Neural cell (in vitro differentiated cells): ENCODE measurements around the gene FAM72B. TPM values are rescaled to one million over a fixed set of nuclear protein-coding genes. Genes with fewer than 3 reads are reported as not detected.
"Not testable (repeated sequence)": the region's sequence is repeated elsewhere in the genome, so short reads cannot be mapped to it uniquely, and the experiment has no call there.

Experiments used
- H2AFZ ChIP-seq: fragments of 200-600, 300-800 bp; sonication (generic), shearing (Covaris generic); 2 replicates; pipeline ENCODE4 v1.6.0; 2014; ENCODE audit warnings: low read depth, mild to moderate bottlenecking, antibody characterized with exemption, low read length, moderate library complexity
- H3F3A ChIP-seq: fragments of 200-600 bp; shearing (Covaris generic); 2 replicates; pipeline ENCODE4 v1.6.1; 2016; ENCODE audit warnings: mild to moderate bottlenecking, moderate library complexity, mixed read lengths, antibody characterized with exemption, low read length; ENCODE audit not compliant: insufficient read depth, poor library complexity, severe bottlenecking
- H3K27ac ChIP-seq: fragments of 200-600, 300-800 bp; sonication (generic), shearing (Covaris generic); 2 replicates; pipeline ENCODE4 v1.5.1; 2014; ENCODE audit warnings: mild to moderate bottlenecking, low read length, moderate library complexity
- H3K27me3 ChIP-seq: fragments of 300-800, 200-600 bp; sonication (generic), shearing (Covaris generic); 2 replicates; pipeline ENCODE4 v1.6.0; 2014; ENCODE audit warnings: mild to moderate bottlenecking, low read depth, low read length, moderate library complexity; ENCODE audit not compliant: insufficient read depth
- H3K36me3 ChIP-seq: fragments of 300-800, 200-600 bp; sonication (generic), shearing (Covaris generic); 2 replicates; pipeline ENCODE4 v1.5.1; 2014; ENCODE audit warnings: mild to moderate bottlenecking, antibody characterized with exemption, low read length, moderate library complexity; ENCODE audit not compliant: insufficient read depth
- H3K4me2 ChIP-seq: fragments of 300-800, 200-600 bp; sonication (generic), shearing (Covaris generic); 2 replicates; pipeline ENCODE4 v1.6.0; 2014; ENCODE audit warnings: mild to moderate bottlenecking, low read length
- H3K4me3 ChIP-seq: fragments of 300-800, 200-600 bp; sonication (generic), shearing (Covaris generic); 2 replicates; pipeline ENCODE4 v1.5.1; 2014; ENCODE audit warnings: mild to moderate bottlenecking, low read length, moderate library complexity
- H3K79me2 ChIP-seq: fragments of 200-600 bp; shearing (Covaris generic); replicated peaks from 2 replicates; pipeline ENCODE4 v1.6.0; 2014; ENCODE audit warnings: mild to moderate bottlenecking, low read length, moderate library complexity; ENCODE audit not compliant: insufficient read depth
- H3K9ac ChIP-seq: fragments of 300-800, 200-600 bp; sonication (generic), shearing (Covaris generic); 2 replicates; pipeline ENCODE4 v1.6.1; 2016; ENCODE audit warnings: mild to moderate bottlenecking, low read length, mixed read lengths
- H3K9me2 ChIP-seq: fragments of 200-600 bp; shearing (Covaris generic); 2 replicates; pipeline ENCODE4 v1.6.1; 2016; ENCODE audit warnings: mild to moderate bottlenecking, low read length, mixed read lengths; ENCODE audit not compliant: insufficient read depth
- H3K9me3 ChIP-seq: fragments of 200-600, 300-800 bp; sonication (generic), shearing (Covaris generic); 2 replicates; pipeline ENCODE4 v1.6.1; 2016; ENCODE audit warnings: mild to moderate bottlenecking, mixed run types, low read length, moderate library complexity, mixed read lengths
- H4K20me1 ChIP-seq: fragments of 200-600 bp; shearing (Covaris generic); 2 replicates; pipeline ENCODE4 v1.6.1; 2016; ENCODE audit warnings: mild to moderate bottlenecking, mixed run types; ENCODE audit not compliant: insufficient read depth
- polyA plus RNA-seq: library from polyadenylated mRNA; depleted of rRNA; stranded (reverse); fragments of >200 nt; gene quantifications from 2 replicates; pipeline ENCODE4 v1.2.3, GENCODE V29; 2014

The FAM72B gene
- polyA plus RNA-seq, 1 donor from 2014 or later = 2.0 TPM

DNA sequence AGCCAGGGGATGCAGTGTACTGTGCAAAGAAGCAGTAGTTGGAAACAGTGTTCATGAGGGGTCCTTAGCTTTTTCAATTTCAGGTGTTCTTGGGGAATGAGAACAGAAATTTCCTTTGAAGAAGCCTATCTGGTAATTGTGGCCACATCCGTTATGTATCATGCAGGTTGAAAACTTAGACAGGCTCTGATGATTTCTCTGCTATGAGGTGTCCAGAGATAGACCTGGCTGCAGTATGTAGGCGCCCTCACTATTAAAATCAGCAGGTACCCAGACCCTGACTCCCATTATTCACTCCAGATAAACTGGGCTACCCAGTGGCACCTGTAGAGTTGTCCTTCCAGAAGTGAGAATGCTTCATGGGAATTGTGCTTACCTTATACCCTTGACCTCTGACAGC is 8.4 kb upstream of the FAM72B start:
- H3K27me3 ChIP-seq, H3K27ac ChIP-seq, H2AFZ ChIP-seq, H3K9ac ChIP-seq, H3K79me2 ChIP-seq, H3K4me2 ChIP-seq, H3K4me3 ChIP-seq, H4K20me1 ChIP-seq, H3K36me3 ChIP-seq, H3F3A ChIP-seq, H3K9me3 ChIP-seq, H3K9me2 ChIP-seq: not testable (repeated sequence)

- H3K9me3 ChIP-seq, H4K20me1 ChIP-seq, H3K79me2 ChIP-seq, H3K27me3 ChIP-seq, H3F3A ChIP-seq, H3K36me3 ChIP-seq, H3K4me2 ChIP-seq, H3K9me2 ChIP-seq, H3K9ac ChIP-seq, H2AFZ ChIP-seq, H3K27ac ChIP-seq: not testable (repeated sequence)
- H3K4me3 ChIP-seq = peak overlapping the region; percentile 57
These were observed 3.8 kb upstream of the FAM72B start for GRCh38 chr1:121187914-121188313.

DNA sequence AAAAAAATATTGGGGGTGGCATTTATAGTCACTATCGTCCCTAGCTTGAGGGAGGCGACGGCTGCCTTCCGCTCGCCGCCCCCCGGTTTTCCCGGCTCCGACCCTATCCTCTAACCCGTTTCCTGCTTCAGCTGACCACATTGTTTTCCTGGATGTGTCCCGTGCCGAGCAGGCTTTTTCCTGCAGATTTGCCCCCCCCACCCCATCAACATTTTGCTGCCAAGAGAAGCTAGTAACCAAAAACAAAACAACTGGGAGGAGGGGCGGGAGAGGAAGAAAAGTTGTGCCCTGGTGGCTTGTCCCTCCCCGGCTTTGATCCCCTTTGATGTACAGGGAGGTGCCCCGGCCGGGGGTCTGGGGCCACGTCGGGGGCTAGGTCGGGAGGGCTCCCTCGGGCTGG is 2.1 kb upstream of the FAM72B start:
- not testable (repeated sequence) for H2AFZ ChIP-seq, H3K4me3 ChIP-seq, H3K9ac ChIP-seq, H3K27me3 ChIP-seq, H3K27ac ChIP-seq, H3K36me3 ChIP-seq, H3F3A ChIP-seq, H4K20me1 ChIP-seq, H3K9me2 ChIP-seq, H3K79me2 ChIP-seq, H3K9me3 ChIP-seq, H3K4me2 ChIP-seq

DNA sequence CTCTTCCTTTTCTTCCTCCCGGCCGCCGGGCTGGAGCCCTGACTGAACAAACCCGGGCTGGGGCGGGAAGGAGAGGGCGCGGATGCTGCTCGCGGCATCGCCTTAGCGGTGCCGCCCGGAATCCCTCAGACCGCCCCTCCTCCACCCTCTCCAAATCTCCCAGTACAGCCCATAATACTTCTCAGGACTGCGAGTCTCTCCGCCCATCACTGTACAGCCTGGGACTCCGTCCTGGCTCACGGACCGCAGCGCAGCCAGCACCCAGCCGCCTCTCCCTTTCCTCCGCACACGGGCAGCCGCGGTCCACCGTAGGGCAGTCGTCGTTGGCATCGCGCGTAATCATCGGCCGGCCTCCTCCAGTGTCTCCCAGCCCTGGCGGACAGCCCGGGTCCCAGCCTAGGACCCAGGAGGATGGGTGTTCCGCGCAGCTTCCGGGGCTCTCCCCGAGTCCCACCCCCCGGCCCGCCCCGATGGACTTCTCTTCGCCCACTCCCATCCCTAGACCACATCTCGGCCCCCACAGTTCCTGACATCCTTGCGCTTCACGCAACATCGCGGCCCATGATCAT is 1.1 kb upstream of the FAM72B start:
- not testable (repeated sequence) for H2AFZ ChIP-seq, H3K27ac ChIP-seq, H3K9me2 ChIP-seq, H3K27me3 ChIP-seq, H3K9me3 ChIP-seq, H4K20me1 ChIP-seq, H3K36me3 ChIP-seq, H3K79me2 ChIP-seq, H3F3A ChIP-seq, H3K9ac ChIP-seq, H3K4me2 ChIP-seq
- peak overlapping the region; percentile 41 for H3K4me3 ChIP-seq

DNA sequence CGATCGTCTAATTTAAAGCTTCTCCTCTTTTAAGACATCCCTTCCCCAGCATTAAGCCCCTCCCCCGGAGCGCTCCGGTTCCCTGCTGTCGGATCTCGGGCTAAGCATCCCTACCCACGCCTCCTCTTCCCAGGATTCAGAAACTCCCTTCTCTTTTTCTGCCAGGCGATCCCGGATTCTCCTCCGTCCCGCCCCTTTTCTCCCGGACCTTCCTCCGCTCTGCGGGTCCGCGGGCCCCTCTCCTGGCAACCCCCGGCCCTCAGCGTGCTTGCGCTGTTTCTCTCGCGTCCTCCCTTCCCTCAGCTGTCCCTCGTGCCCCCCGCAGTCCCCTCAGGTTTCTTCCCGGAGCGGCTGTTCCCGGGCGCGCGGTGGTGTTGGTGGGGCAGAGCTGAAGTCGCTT is 273 bp downstream of the FAM72B start:
- H3K4me3 ChIP-seq = peak overlapping the region; percentile 56
- not testable (repeated sequence) for H3K9ac ChIP-seq

DNA sequence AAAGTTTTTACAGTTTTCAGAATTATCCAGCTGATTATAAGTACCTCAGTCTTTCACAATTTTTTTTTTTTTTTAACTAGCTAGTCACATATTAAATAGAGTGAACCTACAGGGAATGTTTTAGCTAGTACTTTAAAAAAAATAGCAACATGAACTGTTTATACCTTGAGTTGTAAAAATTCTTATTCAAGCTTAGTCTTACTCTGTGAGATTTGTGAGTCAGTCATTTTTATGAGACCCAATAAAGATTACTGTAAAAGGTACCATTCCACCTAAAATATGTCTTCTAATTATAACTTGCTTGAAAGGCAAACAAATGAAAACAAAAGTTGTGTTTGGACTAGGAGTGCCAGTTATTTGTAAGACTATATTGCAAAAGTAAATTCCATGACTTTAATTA is 5.9 kb downstream of the FAM72B start:
- H3K9ac ChIP-seq, H3K79me2 ChIP-seq, H3K4me2 ChIP-seq, H3K4me3 ChIP-seq, H3K9me2 ChIP-seq, H3F3A ChIP-seq, H2AFZ ChIP-seq, H3K9me3 ChIP-seq, H3K27me3 ChIP-seq, H4K20me1 ChIP-seq, H3K27ac ChIP-seq, H3K36me3 ChIP-seq: not testable (repeated sequence)

More for the DNA sequence above, 273 bp downstream of the FAM72B start:
- not testable (repeated sequence) for H3F3A ChIP-seq, H3K27ac ChIP-seq, H4K20me1 ChIP-seq, H3K79me2 ChIP-seq, H3K9me3 ChIP-seq, H2AFZ ChIP-seq, H3K4me2 ChIP-seq, H3K36me3 ChIP-seq, H3K27me3 ChIP-seq, H3K9me2 ChIP-seq

- not testable (repeated sequence) for H3K9me3 ChIP-seq, H3F3A ChIP-seq, H3K27me3 ChIP-seq, H3K9ac ChIP-seq, H2AFZ ChIP-seq, H3K27ac ChIP-seq, H3K4me3 ChIP-seq, H3K79me2 ChIP-seq, H3K36me3 ChIP-seq, H4K20me1 ChIP-seq, H3K9me2 ChIP-seq, H3K4me2 ChIP-seq
These were observed 7.5 kb downstream of the FAM72B start for GRCh38 chr1:121176649-121177048.

DNA sequence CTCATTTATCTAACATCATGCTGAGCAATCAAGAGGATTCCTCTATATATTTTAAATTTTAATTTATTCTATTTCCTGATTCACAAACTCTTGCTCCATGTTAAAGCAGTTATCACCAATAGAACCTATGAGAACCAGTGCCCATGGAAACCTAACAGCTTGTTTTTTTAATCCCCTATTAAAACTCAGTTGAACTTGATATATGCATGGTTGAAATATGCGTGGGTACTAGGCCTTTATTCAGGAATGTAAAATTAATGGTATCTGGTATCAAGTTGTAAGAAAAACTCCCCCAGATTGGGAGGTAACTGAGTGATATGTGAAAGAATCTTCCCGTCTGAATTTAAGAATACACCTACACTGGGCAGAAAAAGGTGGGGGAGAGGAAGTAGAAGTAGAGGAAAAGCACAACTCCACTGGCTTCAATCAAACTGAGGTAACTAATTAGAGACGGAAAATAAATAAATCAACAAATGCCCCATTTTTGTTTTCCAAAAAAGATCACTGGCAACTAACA is 15.9 kb downstream of the FAM72B start:
- not testable (repeated sequence) for H2AFZ ChIP-seq, H3K4me2 ChIP-seq, H3K9me2 ChIP-seq, H3K9ac ChIP-seq, H3F3A ChIP-seq, H3K27ac ChIP-seq, H3K27me3 ChIP-seq, H3K4me3 ChIP-seq, H3K79me2 ChIP-seq, H4K20me1 ChIP-seq, H3K36me3 ChIP-seq, H3K9me3 ChIP-seq
